ENCODE data around the gene SMIM41. TPM values are rescaled to one million over a fixed set of nuclear protein-coding genes. Genes with fewer than 3 reads are reported as not detected.

Gene SMIM41
- polyA plus RNA-seq, 1 donor from 2014 or later = not detected

- H3K9me2 ChIP-seq (ENCODE audit: insufficient read depth, low read length) = no peaks in the 10 kb centered on the region
- H3K9ac ChIP-seq (ENCODE audit: low read length) = peak overlapping the region; percentile 16
- no peaks in the 10 kb centered on the region for H3F3A ChIP-seq (ENCODE audit: insufficient read depth, low read length, poor library complexity, severe bottlenecking)
- no peaks in the 10 kb centered on the region for H3K9me3 ChIP-seq (ENCODE audit: low read length)
- H3K79me2 ChIP-seq (replicated peaks; ENCODE audit: insufficient read depth, low read length) = no peaks in the 10 kb centered on the region
- no peak overlapping the region for H3K4me2 ChIP-seq (ENCODE audit: low read length)
- H3K27me3 ChIP-seq (ENCODE audit: insufficient read depth, low read depth, low read length) = no peaks in the 10 kb centered on the region
- H3K27ac ChIP-seq (ENCODE audit: low read length) = no peak overlapping the region
- H2AFZ ChIP-seq (ENCODE audit: low read depth, low read length) = no peak overlapping the region
- H3K4me3 ChIP-seq (ENCODE audit: low read length) = no peak overlapping the region
- TF ChIP-seq RAD21 (conservative IDR thresholded peaks at IDR 0.05) (no peak), POLR2AphosphoS5 (IDR thresholded peaks at IDR 0.05) (no peak)
- TF ChIP-seq, protein P1, sequence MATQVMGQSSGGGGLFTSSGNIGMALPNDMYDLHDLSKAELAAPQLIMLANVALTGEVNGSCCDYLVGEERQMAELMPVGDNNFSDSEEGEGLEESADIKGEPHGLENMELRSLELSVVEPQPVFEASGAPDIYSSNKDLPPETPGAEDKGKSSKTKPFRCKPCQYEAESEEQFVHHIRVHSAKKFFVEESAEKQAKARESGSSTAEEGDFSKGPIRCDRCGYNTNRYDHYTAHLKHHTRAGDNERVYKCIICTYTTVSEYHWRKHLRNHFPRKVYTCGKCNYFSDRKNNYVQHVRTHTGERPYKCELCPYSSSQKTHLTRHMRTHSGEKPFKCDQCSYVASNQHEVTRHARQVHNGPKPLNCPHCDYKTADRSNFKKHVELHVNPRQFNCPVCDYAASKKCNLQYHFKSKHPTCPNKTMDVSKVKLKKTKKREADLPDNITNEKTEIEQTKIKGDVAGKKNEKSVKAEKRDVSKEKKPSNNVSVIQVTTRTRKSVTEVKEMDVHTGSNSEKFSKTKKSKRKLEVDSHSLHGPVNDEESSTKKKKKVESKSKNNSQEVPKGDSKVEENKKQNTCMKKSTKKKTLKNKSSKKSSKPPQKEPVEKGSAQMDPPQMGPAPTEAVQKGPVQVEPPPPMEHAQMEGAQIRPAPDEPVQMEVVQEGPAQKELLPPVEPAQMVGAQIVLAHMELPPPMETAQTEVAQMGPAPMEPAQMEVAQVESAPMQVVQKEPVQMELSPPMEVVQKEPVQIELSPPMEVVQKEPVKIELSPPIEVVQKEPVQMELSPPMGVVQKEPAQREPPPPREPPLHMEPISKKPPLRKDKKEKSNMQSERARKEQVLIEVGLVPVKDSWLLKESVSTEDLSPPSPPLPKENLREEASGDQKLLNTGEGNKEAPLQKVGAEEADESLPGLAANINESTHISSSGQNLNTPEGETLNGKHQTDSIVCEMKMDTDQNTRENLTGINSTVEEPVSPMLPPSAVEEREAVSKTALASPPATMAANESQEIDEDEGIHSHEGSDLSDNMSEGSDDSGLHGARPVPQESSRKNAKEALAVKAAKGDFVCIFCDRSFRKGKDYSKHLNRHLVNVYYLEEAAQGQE (IDR thresholded peaks at IDR 0.05; ENCODE audit: borderline replicate concordance) = no peak
- no peaks in the 10 kb centered on the region for H4K20me1 ChIP-seq (ENCODE audit: insufficient read depth)
- no peaks in the 10 kb centered on the region for H3K36me3 ChIP-seq (ENCODE audit: insufficient read depth, low read length)
Measured at GRCh38 chr12:52081263-52081733, 1.8 kb downstream of the SMIM41 start.

- Histone ChIP-seq H3F3A (ENCODE audit: insufficient read depth, low read length, poor library complexity, severe bottlenecking) (no peaks in the 10 kb centered on the region), H3K27ac (ENCODE audit: low read length) (no peak overlapping the region), H3K9me3 (ENCODE audit: low read length) (no peaks in the 10 kb centered on the region), H3K79me2 (replicated peaks; ENCODE audit: insufficient read depth, low read length) (no peaks in the 10 kb centered on the region), H3K36me3 (ENCODE audit: insufficient read depth, low read length) (no peaks in the 10 kb centered on the region), H3K9ac (ENCODE audit: low read length) (no peak overlapping the region), H3K4me2 (ENCODE audit: low read length) (no peak overlapping the region), H3K4me3 (ENCODE audit: low read length) (no peak overlapping the region), H4K20me1 (ENCODE audit: insufficient read depth) (no peaks in the 10 kb centered on the region), H3K9me2 (ENCODE audit: insufficient read depth, low read length) (no peaks in the 10 kb centered on the region), H3K27me3 (ENCODE audit: insufficient read depth, low read depth, low read length) (no peaks in the 10 kb centered on the region), H2AFZ (ENCODE audit: low read depth, low read length) (no peak overlapping the region)
- TF ChIP-seq, protein P1 (IDR thresholded peaks at IDR 0.05; ENCODE audit: borderline replicate concordance) = no peak
- TF ChIP-seq EZH2 (IDR thresholded peaks at IDR 0.05; ENCODE audit: borderline replicate concordance, insufficient read depth, low read length, poor library complexity, severe bottlenecking) (no peak), RAD21 (conservative IDR thresholded peaks at IDR 0.05) (no peak), SMC3 (conservative IDR thresholded peaks at IDR 0.05; ENCODE audit: poor library complexity) (no peak), EP300 (conservative IDR thresholded peaks at IDR 0.05; ENCODE audit: poor library complexity, severe bottlenecking) (no peak), TAF1 (IDR thresholded peaks at IDR 0.05; ENCODE audit: low read depth) (no peak), POLR2AphosphoS5 (IDR thresholded peaks at IDR 0.05) (no peak), MXI1 (conservative IDR thresholded peaks at IDR 0.05; ENCODE audit: poor library complexity, severe bottlenecking) (no peak)
- TF ChIP-seq, protein P2, sequence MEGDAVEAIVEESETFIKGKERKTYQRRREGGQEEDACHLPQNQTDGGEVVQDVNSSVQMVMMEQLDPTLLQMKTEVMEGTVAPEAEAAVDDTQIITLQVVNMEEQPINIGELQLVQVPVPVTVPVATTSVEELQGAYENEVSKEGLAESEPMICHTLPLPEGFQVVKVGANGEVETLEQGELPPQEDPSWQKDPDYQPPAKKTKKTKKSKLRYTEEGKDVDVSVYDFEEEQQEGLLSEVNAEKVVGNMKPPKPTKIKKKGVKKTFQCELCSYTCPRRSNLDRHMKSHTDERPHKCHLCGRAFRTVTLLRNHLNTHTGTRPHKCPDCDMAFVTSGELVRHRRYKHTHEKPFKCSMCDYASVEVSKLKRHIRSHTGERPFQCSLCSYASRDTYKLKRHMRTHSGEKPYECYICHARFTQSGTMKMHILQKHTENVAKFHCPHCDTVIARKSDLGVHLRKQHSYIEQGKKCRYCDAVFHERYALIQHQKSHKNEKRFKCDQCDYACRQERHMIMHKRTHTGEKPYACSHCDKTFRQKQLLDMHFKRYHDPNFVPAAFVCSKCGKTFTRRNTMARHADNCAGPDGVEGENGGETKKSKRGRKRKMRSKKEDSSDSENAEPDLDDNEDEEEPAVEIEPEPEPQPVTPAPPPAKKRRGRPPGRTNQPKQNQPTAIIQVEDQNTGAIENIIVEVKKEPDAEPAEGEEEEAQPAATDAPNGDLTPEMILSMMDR (IDR thresholded peaks at IDR 0.05; ENCODE audit: poor library complexity, severe bottlenecking) = no peak
Measured at GRCh38 chr12:52082026-52082668, 2.6 kb downstream of the SMIM41 start.
